Mesodermal cell (in vitro differentiated cells): ENCODE results near the gene HEATR5B. TPM values are rescaled to one million over a fixed set of nuclear protein-coding genes. Genes with fewer than 3 reads are reported as not detected.

Experiments used
- H3K27ac ChIP-seq: 2 replicates; pipeline ENCODE4 v1.7.0; 2013; ENCODE audit warnings: mild to moderate bottlenecking, low read depth, low read length, moderate library complexity; ENCODE audit not compliant: severe bottlenecking
- H3K36me3 ChIP-seq: 2 replicates; pipeline ENCODE4 v1.7.1; 2013; ENCODE audit warnings: mild to moderate bottlenecking, low read length, moderate library complexity; ENCODE audit not compliant: control insufficient read depth, insufficient read depth
- H3K4me1 ChIP-seq: one replicate; pipeline ENCODE4 v1.7.1; 2013; ENCODE audit warnings: mild to moderate bottlenecking, low read length; ENCODE audit not compliant: insufficient read depth, control insufficient read depth, poor library complexity, severe bottlenecking
- H3K4me3 ChIP-seq: 2 replicates; pipeline ENCODE4 v1.7.0; 2013; ENCODE audit warnings: low read length, control low read depth, mild to moderate bottlenecking; ENCODE audit not compliant: insufficient read depth, poor library complexity, severe bottlenecking; ENCODE audit errors: extremely low read depth
- H3K9me3 ChIP-seq: 2 replicates; pipeline ENCODE4 v1.7.1; 2013; ENCODE audit warnings: mild to moderate bottlenecking, low read length, moderate library complexity; ENCODE audit not compliant: control insufficient read depth
- WGBS, 2 experiments: methylation state at CpG; one replicate each; pipeline ENCODE4 v1.1.5; 2013; ENCODE audit warnings: missing lambda C conversion rate in 2 of 2; ENCODE audit not compliant: insufficient coverage in 2 of 2; 5-methylcytosine and 5-hydroxymethylcytosine counted together
- polyA plus RNA-seq, 2 experiments: library from polyadenylated mRNA; stranded (reverse); fragments of 50-300 nt; gene quantifications; one replicate each; pipeline ENCODE4 v1.2.3, GENCODE V29; 2013

Gene HEATR5B
- polyA plus RNA-seq (2013, experiment 1 of 2): 12.8 TPM
- 13.0 TPM for polyA plus RNA-seq (2013, experiment 2 of 2)

DNA sequence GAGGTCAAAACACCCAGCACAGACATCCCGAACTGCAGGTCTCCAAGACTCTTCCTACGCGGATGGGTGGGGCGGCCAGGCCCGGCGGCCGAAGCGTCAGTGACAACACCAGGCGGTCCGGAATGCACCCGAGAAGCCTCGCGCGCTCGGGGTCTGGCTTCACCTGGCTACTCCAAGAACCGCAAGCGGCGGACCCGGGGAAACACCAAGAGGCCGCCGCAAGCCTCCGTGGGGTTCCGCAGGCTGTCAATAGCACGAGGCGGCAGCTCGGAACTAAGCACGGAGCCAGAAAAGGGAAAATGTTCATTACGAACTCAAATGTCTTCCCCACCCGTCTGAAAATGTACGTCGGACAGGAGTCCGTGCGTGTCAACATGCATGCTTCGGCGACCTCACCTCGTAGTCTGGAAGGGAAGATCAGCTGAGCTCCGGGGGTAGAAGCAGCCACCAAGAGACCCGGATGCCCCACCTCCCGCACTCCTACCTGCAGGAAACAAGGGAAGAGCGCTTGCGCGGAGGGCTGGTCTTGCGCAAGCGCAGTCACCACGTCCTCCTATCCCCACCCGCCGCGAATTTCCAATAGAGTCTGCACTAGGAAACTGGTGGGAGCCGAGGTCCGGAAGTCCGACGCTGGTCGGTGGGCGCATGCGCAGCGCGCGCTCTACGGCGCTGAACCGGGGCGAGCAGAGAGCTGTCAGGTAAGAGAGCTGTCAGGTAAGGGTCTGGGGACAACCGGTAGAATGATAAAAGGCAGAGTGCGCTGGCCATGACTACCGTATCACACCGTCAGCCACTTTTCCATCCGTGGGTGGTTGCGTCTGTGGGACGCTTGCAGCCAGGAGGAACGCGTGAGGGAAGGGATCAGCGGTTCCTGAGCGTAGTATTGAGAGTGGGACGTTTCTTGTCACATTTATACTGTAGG lies at the start of gene HEATR5B, which contains the start of gene GPATCH11:
TSS of gene HEATR5B (minus strand) at position 500 of the 922 bp plus-strand sequence. CDS start 958 bp downstream, outside the sequence.
TSS of gene GPATCH11 (plus strand) at position 646 of the 922 bp plus-strand sequence. CDS start 3,864 bp downstream, outside the sequence.
- Histone ChIP-seq H3K27ac (peak within 1 kb of the TSS; percentile 31), H3K4me3 (peak within 1 kb of the TSS; percentile 88), H3K36me3 (peaks cover 16% of the 10 kb centered on the region), H3K9me3 (no peaks in the 10 kb centered on the region), H3K4me1 (no peaks in the 10 kb centered on the region)
- WGBS, 2 experiments: 0% methylated on average over 51 to 57 of the region's 74 CpGs

GRCh38 chr2:37132914-37133313 lies 48.7 kb upstream of the HEATR5B start:
- H3K9me3 ChIP-seq: no peaks in the 10 kb centered on the region
- no peak overlapping the region for H3K27ac ChIP-seq
- H3K4me1 ChIP-seq: no peaks in the 10 kb centered on the region
- 92 to 100% methylated on average over 3 of the region's 6 CpGs for WGBS, 2 experiments
- H3K36me3 ChIP-seq: peaks cover 84% of the 10 kb centered on the region
- H3K4me3 ChIP-seq: no peak overlapping the region

GRCh38 chr2:37125416-37125815 lies 41.2 kb upstream of the HEATR5B start:
- no peaks in the 10 kb centered on the region for H3K4me1 ChIP-seq
- no peak overlapping the region for H3K27ac ChIP-seq
- H3K36me3 ChIP-seq: peaks cover 47% of the 10 kb centered on the region
- 88 to 100% methylated on average over 1 to 2 of the region's 2 CpGs for WGBS, 2 experiments
- H3K4me3 ChIP-seq: no peak overlapping the region
- H3K9me3 ChIP-seq: no peaks in the 10 kb centered on the region

GRCh38 chr2:37119157-37119556 lies 35.0 kb upstream of the HEATR5B start:
- Histone ChIP-seq H3K4me1 (no peaks in the 10 kb centered on the region), H3K27ac (no peak overlapping the region), H3K4me3 (no peak overlapping the region), H3K36me3 (peaks cover 43% of the 10 kb centered on the region), H3K9me3 (no peaks in the 10 kb centered on the region)
- 93 to 95% methylated on average over 3 to 4 of the region's 5 CpGs for WGBS, 2 experiments

- WGBS, 2 experiments: no CpG with 5 or more reads among the region's 1 CpG
- Histone ChIP-seq H3K4me3 (no peak overlapping the region), H3K27ac (no peak overlapping the region), H3K4me1 (no peaks in the 10 kb centered on the region), H3K36me3 (peaks cover 39% of the 10 kb centered on the region), H3K9me3 (no peaks in the 10 kb centered on the region)
Measured at GRCh38 chr2:37117566-37117965, 33.4 kb upstream of the HEATR5B start.

GRCh38 chr2:37111958-37112357 lies 27.8 kb upstream of the HEATR5B start:
- Histone ChIP-seq H3K9me3 (no peaks in the 10 kb centered on the region), H3K27ac (no peak overlapping the region), H3K4me3 (no peak overlapping the region), H3K4me1 (no peaks in the 10 kb centered on the region), H3K36me3 (peaks cover 40% of the 10 kb centered on the region)
- 50% methylated on average over 2 of the region's 2 CpGs for WGBS, 2 experiments

GRCh38 chr2:37110306-37111212 lies 26.4 kb upstream of the HEATR5B start:
- peaks cover 37% of the 10 kb centered on the region for H3K36me3 ChIP-seq
- H3K4me3 ChIP-seq: no peak overlapping the region
- H3K4me1 ChIP-seq: no peaks in the 10 kb centered on the region
- WGBS, 2 experiments: 100% methylated on average over 2 of the region's 4 CpGs; no CpG with 5 or more reads in 1 of the 2 experiments
- no peaks in the 10 kb centered on the region for H3K9me3 ChIP-seq
- H3K27ac ChIP-seq: no peak overlapping the region

- Histone ChIP-seq H3K4me1 (no peaks in the 10 kb centered on the region), H3K36me3 (peaks cover 36% of the 10 kb centered on the region), H3K4me3 (no peak overlapping the region), H3K27ac (no peak overlapping the region), H3K9me3 (no peaks in the 10 kb centered on the region)
- WGBS, 2 experiments: no CpG with 5 or more reads among the region's 4 CpGs
Measured at GRCh38 chr2:37109523-37109922, 25.4 kb upstream of the HEATR5B start.

GRCh38 chr2:37105150-37105549 lies 21.0 kb upstream of the HEATR5B start:
- H3K4me3 ChIP-seq: no peak overlapping the region
- H3K4me1 ChIP-seq: peaks cover 3% of the 10 kb centered on the region
- 70 to 88% methylated on average over 3 to 4 of the region's 5 CpGs for WGBS, 2 experiments
- no peak overlapping the region for H3K27ac ChIP-seq
- no peaks in the 10 kb centered on the region for H3K9me3 ChIP-seq
- peaks cover 41% of the 10 kb centered on the region for H3K36me3 ChIP-seq

DNA sequence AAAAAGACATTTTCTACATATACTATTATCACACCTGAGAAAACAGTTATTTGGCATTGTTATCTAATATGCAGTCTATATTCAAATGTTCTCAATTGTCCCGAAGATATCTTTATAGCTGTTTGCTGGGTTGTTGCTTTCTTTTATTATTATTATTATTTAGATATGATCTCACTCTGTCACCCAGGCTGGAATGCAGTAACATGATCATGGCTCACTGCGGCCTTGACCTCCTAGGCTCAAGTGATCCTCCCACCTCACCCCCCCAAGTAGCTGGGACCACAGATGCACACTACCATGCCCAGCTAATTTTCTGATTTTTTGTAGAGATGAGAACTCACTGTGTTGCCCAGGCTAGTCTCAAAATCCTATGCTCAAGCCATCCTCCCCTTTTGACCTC lies 20.0 kb upstream of the HEATR5B start:
- Histone ChIP-seq H3K9me3 (no peaks in the 10 kb centered on the region), H3K4me1 (peaks cover 3% of the 10 kb centered on the region), H3K36me3 (peaks cover 35% of the 10 kb centered on the region), H3K4me3 (no peak overlapping the region), H3K27ac (no peak overlapping the region)
- 100% methylated on average over 1 of the region's 2 CpGs; no CpG with 5 or more reads in 1 of the 2 experiments for WGBS, 2 experiments
